WTC11 (cell line): ENCODE results near the gene MDGA2.
A peak's percentile ranks its signal among the peaks of the same experiment; 100 is the strongest.

Source experiments
- CREM ChIP-seq: sonication (generic); formaldehyde crosslinking; IDR thresholded peaks from 2 replicates; pipeline ENCODE4 v1.8.1; 2022; ENCODE audit warnings: mild to moderate bottlenecking, missing genetic modification reagents, moderate library complexity
- SMAD3 ChIP-seq: sonication (generic); formaldehyde crosslinking; IDR thresholded peaks from 2 replicates; pipeline ENCODE4 v1.8.0; 2022; ENCODE audit warnings: missing genetic modification reagents, mild to moderate bottlenecking, borderline replicate concordance
- SMAD4 ChIP-seq: sonication (generic); formaldehyde crosslinking; IDR thresholded peaks from 2 replicates; pipeline ENCODE4 v1.8.0; 2022; ENCODE audit warnings: mild to moderate bottlenecking, missing genetic modification reagents
- ZNF263 ChIP-seq: sonication (generic); formaldehyde crosslinking; IDR thresholded peaks from 2 replicates; pipeline ENCODE4 v1.8.1; 2022; ENCODE audit warnings: low read depth, mild to moderate bottlenecking, moderate library complexity, missing genetic modification reagents
- TF ChIP-seq, protein P1 (sequence below): fragments of 200-600 bp; IDR thresholded peaks from 2 replicates; pipeline ENCODE4 v1.8.0; 2022; ENCODE audit warnings: antibody characterized with exemption
- TF ChIP-seq, protein P2 (sequence below): sonication (generic); formaldehyde crosslinking; IDR thresholded peaks from 2 replicates; pipeline ENCODE4 v1.8.0; 2022; ENCODE audit warnings: mild to moderate bottlenecking, missing genetic modification reagents
- TF ChIP-seq, protein P3 (sequence below): sonication (generic); formaldehyde crosslinking; IDR thresholded peaks from 2 replicates; pipeline ENCODE4 v1.8.0; 2022; ENCODE audit warnings: mild to moderate bottlenecking, missing genetic modification reagents
- TF ChIP-seq, protein P4 (sequence below): sonication (generic); formaldehyde crosslinking; IDR thresholded peaks from 2 replicates; pipeline ENCODE4 v1.8.1; 2022; ENCODE audit warnings: mild to moderate bottlenecking, missing genetic modification reagents, moderate library complexity, borderline replicate concordance

DNA sequence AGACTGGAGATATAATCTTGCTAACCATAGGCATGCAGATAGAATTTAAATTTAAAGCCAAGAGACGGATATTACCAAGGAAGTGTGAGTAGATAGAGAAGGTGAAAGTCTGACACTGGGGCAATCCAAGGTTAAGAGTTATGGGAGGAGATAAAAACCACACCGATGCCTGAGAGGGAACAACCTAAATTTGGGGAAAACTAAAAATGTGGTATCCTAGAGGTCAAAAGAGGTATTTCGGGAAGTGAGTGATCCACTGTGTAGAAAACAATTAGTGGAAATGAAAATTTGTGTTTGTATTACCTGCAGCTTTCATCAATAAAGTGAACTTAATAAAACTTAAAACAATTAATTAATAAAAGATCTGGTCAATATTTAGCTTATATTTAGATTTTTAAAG is 754.9 kb downstream of the MDGA2 start:
- TF ChIP-seq, protein P1, sequence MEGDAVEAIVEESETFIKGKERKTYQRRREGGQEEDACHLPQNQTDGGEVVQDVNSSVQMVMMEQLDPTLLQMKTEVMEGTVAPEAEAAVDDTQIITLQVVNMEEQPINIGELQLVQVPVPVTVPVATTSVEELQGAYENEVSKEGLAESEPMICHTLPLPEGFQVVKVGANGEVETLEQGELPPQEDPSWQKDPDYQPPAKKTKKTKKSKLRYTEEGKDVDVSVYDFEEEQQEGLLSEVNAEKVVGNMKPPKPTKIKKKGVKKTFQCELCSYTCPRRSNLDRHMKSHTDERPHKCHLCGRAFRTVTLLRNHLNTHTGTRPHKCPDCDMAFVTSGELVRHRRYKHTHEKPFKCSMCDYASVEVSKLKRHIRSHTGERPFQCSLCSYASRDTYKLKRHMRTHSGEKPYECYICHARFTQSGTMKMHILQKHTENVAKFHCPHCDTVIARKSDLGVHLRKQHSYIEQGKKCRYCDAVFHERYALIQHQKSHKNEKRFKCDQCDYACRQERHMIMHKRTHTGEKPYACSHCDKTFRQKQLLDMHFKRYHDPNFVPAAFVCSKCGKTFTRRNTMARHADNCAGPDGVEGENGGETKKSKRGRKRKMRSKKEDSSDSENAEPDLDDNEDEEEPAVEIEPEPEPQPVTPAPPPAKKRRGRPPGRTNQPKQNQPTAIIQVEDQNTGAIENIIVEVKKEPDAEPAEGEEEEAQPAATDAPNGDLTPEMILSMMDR: peak; percentile 46
- TF ChIP-seq, protein P2, sequence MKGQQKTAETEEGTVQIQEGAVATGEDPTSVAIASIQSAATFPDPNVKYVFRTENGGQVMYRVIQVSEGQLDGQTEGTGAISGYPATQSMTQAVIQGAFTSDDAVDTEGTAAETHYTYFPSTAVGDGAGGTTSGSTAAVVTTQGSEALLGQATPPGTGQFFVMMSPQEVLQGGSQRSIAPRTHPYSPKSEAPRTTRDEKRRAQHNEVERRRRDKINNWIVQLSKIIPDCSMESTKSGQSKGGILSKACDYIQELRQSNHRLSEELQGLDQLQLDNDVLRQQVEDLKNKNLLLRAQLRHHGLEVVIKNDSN (CRISPR knock-in tag): no peak
- TF ChIP-seq, protein P3, sequence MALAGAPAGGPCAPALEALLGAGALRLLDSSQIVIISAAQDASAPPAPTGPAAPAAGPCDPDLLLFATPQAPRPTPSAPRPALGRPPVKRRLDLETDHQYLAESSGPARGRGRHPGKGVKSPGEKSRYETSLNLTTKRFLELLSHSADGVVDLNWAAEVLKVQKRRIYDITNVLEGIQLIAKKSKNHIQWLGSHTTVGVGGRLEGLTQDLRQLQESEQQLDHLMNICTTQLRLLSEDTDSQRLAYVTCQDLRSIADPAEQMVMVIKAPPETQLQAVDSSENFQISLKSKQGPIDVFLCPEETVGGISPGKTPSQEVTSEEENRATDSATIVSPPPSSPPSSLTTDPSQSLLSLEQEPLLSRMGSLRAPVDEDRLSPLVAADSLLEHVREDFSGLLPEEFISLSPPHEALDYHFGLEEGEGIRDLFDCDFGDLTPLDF (CRISPR knock-in tag): no peak
- no peak for TF ChIP-seq CREM (CRISPR knock-in tag)
- TF ChIP-seq, protein P4, sequence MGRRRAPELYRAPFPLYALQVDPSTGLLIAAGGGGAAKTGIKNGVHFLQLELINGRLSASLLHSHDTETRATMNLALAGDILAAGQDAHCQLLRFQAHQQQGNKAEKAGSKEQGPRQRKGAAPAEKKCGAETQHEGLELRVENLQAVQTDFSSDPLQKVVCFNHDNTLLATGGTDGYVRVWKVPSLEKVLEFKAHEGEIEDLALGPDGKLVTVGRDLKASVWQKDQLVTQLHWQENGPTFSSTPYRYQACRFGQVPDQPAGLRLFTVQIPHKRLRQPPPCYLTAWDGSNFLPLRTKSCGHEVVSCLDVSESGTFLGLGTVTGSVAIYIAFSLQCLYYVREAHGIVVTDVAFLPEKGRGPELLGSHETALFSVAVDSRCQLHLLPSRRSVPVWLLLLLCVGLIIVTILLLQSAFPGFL (CRISPR knock-in tag): no peak
- TF ChIP-seq ZNF263 (CRISPR knock-in tag): no peak
- TF ChIP-seq SMAD3 (CRISPR knock-in tag): no peak
- no peak for TF ChIP-seq SMAD4 (CRISPR knock-in tag)
